ENCODE results near the gene ANGEL2. TPM values are rescaled to one million over a fixed set of nuclear protein-coding genes. Genes with fewer than 3 reads are reported as not detected.

ANGEL2 gene
- total RNA-seq, 1 donor from 2014 or later = 14.8 TPM

DNA sequence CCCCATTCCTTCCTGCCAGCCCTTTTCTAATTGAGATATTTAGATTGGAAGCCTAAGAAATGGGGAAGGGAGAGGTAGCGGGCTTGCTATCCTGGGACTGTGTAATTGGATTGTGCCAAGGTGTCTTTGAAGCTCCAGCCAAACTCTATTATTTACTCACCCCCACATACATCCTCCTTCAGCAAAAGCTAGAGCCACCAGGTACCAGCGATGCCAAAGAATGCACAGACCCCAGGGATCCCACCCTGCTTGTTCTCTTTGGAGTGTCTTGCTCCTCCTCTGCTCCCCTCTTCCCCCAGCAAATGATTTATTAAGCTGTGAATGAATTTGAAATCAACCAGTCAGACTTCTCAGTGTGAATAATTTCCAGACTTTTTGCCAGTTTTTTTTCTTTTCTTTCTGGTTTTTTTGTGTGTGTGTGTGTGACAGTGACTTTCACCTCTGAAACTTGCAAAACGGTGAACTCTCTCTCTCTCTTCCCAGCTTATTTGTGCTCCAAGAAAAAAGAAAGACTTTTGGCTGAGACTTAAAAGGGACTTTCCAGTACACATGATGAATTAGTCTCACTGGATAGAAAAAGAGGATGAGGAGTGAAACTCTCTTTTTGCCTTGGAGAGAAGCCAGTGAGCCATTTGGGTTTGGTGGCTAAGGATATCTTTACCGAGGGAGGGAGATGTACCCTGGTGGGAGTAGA lies 63.6 kb downstream of the ANGEL2 start:
- TF ChIP-seq, protein P1, sequence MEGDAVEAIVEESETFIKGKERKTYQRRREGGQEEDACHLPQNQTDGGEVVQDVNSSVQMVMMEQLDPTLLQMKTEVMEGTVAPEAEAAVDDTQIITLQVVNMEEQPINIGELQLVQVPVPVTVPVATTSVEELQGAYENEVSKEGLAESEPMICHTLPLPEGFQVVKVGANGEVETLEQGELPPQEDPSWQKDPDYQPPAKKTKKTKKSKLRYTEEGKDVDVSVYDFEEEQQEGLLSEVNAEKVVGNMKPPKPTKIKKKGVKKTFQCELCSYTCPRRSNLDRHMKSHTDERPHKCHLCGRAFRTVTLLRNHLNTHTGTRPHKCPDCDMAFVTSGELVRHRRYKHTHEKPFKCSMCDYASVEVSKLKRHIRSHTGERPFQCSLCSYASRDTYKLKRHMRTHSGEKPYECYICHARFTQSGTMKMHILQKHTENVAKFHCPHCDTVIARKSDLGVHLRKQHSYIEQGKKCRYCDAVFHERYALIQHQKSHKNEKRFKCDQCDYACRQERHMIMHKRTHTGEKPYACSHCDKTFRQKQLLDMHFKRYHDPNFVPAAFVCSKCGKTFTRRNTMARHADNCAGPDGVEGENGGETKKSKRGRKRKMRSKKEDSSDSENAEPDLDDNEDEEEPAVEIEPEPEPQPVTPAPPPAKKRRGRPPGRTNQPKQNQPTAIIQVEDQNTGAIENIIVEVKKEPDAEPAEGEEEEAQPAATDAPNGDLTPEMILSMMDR (conservative IDR thresholded peaks at IDR 0.05; ENCODE audit: low read depth, low read length) = no peak
- H3K4me3 ChIP-seq (ENCODE audit: low read depth, low read length) = no peak overlapping the region
- DNase-seq (ENCODE audit: low read depth) = no peak

DNA sequence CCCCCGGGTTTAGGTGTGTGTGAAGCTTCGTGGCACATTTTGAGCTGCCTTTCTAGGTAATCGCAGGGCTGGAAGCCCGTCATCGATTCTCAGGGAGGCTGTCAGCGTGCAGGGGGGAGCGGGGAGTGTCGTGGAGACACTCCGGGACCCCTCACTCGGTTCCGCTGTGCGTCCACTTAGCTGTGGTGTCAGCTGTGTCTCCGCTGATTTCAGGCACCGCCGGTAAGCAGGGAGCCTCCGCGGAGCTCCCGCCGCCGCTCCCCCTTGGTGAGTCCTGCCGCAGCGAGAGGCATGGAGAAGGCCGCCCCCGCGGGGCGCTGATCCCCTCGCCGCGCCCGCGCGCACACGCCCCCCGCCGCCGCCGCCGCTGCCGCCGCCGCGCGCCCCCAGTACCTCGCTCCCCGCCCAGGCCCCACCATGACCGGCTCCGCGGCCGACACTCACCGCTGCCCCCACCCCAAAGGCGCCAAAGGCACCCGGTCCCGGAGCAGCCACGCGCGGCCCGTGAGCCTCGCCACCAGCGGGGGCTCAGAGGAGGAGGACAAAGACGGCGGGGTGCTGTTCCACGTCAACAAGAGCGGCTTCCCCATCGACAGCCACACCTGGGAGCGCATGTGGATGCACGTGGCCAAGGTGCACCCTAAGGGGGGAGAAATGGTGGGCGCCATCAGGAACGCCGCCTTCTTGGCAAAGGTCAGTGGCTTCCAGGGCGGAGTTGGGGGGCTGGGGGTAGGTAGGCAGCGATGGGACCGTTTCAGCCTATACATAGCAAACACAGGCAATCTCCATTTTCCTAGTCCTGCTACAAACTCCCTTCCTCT lies 64.3 kb downstream of the ANGEL2 start:
- H3K4me3 ChIP-seq (ENCODE audit: low read depth, low read length) = peak overlapping the region; percentile 57
- TF ChIP-seq, protein P1 (conservative IDR thresholded peaks at IDR 0.05; ENCODE audit: low read depth, low read length) = no peak
- DNase-seq (ENCODE audit: low read depth) = no peak

DNA sequence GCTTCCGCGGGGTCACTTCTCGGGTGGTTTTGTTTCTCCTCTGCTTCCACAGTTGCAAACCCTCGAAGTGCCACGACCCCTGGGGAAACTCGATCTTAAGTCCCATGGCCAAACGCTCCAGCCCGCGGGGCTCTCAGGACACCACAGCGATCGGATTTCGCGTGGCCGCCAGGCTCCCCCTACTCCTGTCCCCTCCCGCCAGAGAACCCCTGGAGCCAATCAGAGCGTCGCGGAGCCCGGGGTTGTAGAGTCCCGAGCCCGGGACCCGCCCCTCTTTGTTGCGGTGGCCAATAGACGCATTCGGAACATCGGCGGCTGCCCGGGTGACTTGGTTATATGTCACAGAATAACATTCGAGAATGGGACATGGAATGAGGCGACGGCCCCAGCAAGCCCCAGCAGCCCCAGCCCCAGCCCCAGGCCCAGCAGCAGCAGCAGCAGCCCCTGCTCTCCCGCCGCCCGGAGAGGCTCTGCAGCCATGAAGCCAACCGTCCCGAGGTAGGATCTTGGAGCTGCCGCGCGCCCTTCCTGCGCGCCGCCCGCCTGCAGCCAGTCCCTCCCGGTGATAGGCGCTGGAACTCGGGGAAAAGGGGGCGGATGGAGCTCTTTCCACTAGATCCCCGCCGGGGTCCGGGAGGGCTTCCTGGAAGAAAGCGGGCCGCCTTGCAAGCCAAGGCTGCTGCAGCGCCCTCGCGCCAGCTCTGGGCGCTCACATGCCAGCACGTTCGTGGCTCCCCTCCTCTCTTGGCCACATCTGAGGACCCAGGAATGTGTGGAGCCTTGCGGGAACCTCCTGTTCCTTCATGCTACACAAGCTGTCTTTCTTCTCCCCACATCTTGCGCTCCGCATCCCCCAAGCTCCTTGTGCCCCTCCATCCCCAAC lies 65.2 kb downstream of the ANGEL2 start, which contains the start of gene VASH2:
TSS of gene VASH2 (plus strand) at position 299 of the 883 bp plus-strand sequence. CDS start 1,002 bp downstream, outside the sequence.
- no peak for DNase-seq (ENCODE audit: low read depth)
- TF ChIP-seq, protein P1 (conservative IDR thresholded peaks at IDR 0.05; ENCODE audit: low read depth, low read length) = no peak
- H3K4me3 ChIP-seq (ENCODE audit: low read depth, low read length) = peak within 1 kb of the TSS; percentile 57

DNA sequence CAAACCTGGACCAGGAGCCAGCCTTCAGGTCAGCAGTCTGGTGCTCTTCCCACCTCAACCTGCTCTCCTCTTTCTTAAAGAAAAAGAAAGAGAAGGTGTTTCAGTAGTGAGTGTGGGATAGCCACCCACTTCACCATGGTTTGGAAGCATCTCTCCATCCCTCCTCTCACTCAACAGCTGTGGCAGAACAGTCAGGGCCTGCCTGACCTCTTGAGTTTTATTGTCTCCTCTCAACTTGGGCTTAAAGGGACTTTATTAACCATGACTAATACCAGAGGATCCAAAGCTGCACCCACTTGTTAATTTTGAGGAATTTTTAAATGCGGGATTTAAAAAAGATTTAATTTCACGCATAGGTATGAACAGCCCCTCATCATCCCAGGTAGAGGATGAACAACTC lies 65.9 kb downstream of the ANGEL2 start:
- TF ChIP-seq, protein P1 (conservative IDR thresholded peaks at IDR 0.05; ENCODE audit: low read depth, low read length) = no peak
- peak overlapping the region; percentile 57 for H3K4me3 ChIP-seq (ENCODE audit: low read depth, low read length)

DNA sequence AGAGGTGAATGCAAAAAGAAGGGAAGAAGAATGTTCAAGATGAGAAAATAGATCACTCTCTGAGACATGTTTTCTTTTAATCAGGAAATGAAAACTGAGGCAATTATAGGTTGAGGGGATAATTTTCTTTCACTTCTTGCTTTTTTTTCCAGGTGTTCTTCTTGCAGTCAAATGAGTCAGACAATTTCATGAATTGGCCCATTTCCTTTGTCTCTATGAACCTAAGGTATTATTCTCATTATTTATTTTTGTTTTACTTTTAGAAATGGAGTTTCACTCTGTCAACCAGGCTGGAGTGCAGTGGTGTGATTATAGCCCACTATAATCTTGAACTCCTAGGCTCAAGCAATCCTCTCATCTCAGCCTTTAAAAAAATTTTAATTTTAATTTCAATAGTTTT lies 68.8 kb downstream of the ANGEL2 start:
- DNase-seq (ENCODE audit: low read depth) = no peak
- TF ChIP-seq, protein P1 (conservative IDR thresholded peaks at IDR 0.05; ENCODE audit: low read depth, low read length) = no peak
- no peak overlapping the region for H3K4me3 ChIP-seq (ENCODE audit: low read depth, low read length)

More for the DNA sequence above, 65.9 kb downstream of the ANGEL2 start:
- no peak for DNase-seq (ENCODE audit: low read depth)

DNA sequence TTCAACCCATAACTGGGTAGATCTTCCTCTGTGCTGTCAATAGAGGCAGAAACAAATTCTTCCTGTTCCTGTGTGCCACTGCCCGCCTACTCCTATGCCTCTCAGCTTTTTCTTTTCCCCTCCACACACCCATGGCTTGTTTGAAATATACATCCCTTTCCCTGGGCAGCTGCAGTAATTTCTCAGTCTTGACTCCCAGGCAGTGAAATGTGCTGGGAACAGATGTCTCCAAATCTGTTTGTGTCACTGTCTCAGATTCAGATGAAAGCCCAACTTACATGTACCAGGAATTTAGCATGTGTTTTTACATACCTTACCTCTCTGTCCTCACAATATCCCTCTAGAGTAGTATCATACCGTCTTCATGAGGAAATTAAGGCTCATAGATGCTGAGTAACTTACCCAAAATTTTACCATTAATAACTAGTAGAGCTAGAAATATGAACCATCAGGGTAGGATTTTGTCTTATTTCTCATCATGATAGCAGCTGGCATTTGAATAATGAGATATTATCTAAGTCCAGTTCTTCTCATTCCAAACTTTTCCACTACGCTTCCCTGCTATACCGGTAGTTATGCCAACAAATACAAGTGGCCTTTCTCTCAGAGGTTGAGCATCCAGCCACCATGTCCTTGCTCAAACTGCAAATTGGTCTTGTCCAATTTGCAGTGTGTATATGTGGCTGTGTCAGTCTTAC lies 70.1 kb downstream of the ANGEL2 start:
- TF ChIP-seq, protein P1 (conservative IDR thresholded peaks at IDR 0.05; ENCODE audit: low read depth, low read length) = no peak
- DNase-seq (ENCODE audit: low read depth) = no peak
- no peak overlapping the region for H3K4me3 ChIP-seq (ENCODE audit: low read depth, low read length)
